NCI-H526 treated with DMSO at 0.1 percent for 48 hours (cell line): ENCODE measurements around the gene STX12.
"Not testable (repeated sequence)": the region's sequence is repeated elsewhere in the genome, so short reads cannot be mapped to it uniquely, and the experiment has no call there.

Experiments used
- DNase-seq: peaks from one replicate; lab custom pipeline; 2025; lab: John Stamatoyannopoulos, UW

STX12 gene

GRCh38 chr1:27868932-27869718 is 96.1 kb downstream of the STX12 start:
- DNase-seq: no peak

GRCh38 chr1:27869719-27870085 is 96.7 kb downstream of the STX12 start:
- no peak for DNase-seq

GRCh38 chr1:27871076-27871475 is 98.1 kb downstream of the STX12 start:
- DNase-seq: not testable (repeated sequence)

GRCh38 chr1:27872059-27872801 is 99.2 kb downstream of the STX12 start, which contains the start of gene THEMIS2:
TSS of gene THEMIS2 (plus strand) at chr1:27872544. CDS start at chr1:27872572, 28 bp downstream.
- peak; percentile 37 for DNase-seq

GRCh38 chr1:27872802-27873551 is 100.0 kb downstream of the STX12 start:
- DNase-seq: peak; percentile 4

- no peak for DNase-seq
Measured at GRCh38 chr1:27873671-27874384, 100.8 kb downstream of the STX12 start.
